Measurements from ENCODE around the gene DIS3L2. TPM values are rescaled to one million over a fixed set of nuclear protein-coding genes. Genes with fewer than 3 reads are reported as not detected.

The DIS3L2 gene
- total RNA-seq, 1 donor from 2014 or later: 34.3 TPM

DNA sequence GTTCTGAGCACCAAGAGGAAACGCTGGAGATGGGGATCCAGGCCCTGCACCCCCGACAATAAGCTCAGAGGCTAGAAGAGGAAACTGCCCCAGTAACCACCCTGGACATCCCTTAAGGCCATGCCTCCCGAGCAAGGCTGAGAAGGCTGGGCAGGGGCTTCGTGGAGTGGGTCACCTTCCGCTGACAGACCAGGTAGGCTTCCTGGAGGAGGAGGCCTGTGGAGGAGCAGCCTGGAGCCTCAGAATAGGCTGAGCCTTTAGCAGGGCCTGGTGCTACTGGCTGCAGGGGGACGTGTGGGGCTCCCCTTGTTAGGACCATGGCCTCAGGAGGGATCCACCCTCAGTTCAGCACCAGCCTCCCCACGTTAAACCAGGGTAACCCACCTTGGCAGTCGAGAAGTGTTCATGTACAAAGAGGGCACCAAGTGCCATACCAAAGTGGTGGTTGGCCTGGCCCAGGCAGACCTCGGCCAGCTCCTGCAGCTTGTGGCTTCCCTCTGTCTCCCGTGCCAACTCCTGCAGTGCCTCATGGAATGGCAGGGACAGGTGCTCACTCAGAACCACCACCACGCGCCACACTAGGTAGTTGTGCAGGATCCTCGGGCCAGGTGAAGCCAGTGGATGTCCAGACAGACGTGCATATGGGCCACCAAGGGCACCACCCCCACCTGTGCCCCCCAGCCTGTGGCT, 388.6 kb downstream of the DIS3L2 start:
- Mint-ChIP-seq H3K9me3 (ENCODE audit: unreplicated experiment) (no peaks in the 10 kb centered on the region), H3K27ac (ENCODE audit: unreplicated experiment) (no peak overlapping the region), H3K4me3 (ENCODE audit: unreplicated experiment) (no peak overlapping the region), H3K4me1 (ENCODE audit: unreplicated experiment) (no peaks in the 10 kb centered on the region), H3K36me3 (ENCODE audit: unreplicated experiment) (no peaks in the 10 kb centered on the region), H3K27me3 (ENCODE audit: unreplicated experiment) (peaks cover 5% of the 10 kb centered on the region)
- DNase-seq (ENCODE audit: extremely low spot score, unreplicated experiment): no peak
- TF ChIP-seq, protein P1, sequence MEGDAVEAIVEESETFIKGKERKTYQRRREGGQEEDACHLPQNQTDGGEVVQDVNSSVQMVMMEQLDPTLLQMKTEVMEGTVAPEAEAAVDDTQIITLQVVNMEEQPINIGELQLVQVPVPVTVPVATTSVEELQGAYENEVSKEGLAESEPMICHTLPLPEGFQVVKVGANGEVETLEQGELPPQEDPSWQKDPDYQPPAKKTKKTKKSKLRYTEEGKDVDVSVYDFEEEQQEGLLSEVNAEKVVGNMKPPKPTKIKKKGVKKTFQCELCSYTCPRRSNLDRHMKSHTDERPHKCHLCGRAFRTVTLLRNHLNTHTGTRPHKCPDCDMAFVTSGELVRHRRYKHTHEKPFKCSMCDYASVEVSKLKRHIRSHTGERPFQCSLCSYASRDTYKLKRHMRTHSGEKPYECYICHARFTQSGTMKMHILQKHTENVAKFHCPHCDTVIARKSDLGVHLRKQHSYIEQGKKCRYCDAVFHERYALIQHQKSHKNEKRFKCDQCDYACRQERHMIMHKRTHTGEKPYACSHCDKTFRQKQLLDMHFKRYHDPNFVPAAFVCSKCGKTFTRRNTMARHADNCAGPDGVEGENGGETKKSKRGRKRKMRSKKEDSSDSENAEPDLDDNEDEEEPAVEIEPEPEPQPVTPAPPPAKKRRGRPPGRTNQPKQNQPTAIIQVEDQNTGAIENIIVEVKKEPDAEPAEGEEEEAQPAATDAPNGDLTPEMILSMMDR (IDR thresholded peaks at IDR 0.05): no peak

DNA sequence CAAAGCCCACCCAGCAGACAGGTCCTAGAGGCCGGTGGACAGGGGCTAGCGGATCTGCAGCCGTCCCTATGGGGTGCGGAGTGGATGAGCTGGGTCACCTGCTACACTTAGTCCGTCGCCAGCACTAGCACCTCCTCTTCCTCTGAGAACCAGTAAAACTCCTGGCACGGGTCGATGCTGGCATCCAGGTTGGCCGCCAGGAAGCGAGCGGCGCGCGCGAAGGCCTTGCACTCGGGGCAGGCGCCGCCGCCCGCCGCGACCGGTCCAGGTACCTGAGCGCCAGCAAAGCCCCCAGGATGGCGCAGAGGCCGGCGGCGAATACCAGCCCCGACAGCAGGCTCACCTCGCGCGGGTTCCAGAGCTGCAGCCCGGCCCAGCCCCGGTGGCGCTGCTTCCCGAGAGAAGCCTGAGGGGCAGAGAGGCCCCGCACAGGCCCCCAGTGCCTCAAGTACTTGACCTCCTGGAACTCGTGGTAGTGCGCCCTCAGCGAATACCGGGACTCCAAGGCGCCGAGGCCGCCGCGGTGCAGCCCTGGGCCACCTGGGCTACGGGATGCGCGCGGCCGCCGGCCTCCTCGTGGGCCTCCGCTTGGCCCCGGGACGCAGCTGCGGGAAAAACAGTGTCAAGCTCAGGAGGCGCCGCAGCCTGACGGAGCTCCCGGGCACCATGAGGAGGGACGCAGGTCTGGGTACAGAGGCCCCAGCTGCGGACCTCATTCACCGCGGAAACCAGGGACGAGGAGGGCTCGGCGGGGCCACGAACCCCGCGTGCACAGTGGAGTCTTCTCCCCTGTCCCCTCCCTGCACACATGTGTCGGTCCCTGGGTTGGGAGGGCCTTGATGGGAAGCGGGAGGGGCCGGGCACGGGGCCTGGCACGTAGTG, 389.5 kb downstream of the DIS3L2 start:
- Mint-ChIP-seq H3K27me3 (ENCODE audit: unreplicated experiment) (peaks cover 5% of the 10 kb centered on the region), H3K36me3 (ENCODE audit: unreplicated experiment) (no peaks in the 10 kb centered on the region), H3K27ac (ENCODE audit: unreplicated experiment) (no peak overlapping the region), H3K4me3 (ENCODE audit: unreplicated experiment) (no peak overlapping the region), H3K9me3 (ENCODE audit: unreplicated experiment) (no peaks in the 10 kb centered on the region), H3K4me1 (ENCODE audit: unreplicated experiment) (no peaks in the 10 kb centered on the region)
- TF ChIP-seq, protein P1 (IDR thresholded peaks at IDR 0.05): no peak
- DNase-seq (ENCODE audit: extremely low spot score, unreplicated experiment): no peak

DNA sequence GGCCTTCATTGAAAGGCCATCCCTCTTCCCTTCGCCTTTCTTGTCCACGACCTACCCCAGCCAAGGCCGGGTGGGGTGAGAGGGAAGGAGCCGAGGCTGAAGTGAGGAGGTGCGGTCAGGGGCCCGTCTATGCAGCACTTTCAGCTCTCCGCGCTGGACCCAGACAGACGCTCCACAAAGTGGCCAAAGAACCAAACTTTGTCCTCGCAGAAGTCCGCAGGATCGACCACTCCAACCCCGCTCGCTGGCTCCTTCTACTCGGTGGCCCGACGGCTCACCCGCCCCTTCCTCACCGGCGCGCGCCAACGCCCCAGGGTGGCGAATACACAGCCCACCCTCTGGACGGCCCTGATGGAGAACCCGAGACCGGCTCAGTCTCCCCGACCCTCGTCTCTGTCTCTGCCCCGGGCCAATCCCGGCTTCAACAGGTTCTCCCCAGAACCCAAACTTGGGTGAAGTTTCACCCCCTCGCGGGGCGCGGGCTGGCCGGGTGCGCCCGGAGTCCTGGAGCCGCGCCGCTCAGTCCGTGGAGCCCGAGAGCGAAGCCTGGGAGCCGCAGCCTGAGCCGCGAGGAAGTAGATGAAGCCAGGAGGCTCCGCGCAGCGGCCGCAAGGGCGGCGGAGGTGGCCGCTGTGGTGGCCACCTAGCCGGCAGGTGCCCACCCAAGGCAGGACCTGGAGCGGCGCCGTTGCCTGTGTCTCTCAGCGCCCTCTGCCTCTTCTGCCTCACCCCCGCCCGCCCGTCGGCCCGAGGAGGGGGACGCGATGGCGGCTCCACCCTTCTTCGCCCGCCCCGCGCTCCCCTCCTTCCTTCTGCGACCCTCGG, 390.4 kb downstream of the DIS3L2 start:
- TF ChIP-seq, protein P1 (IDR thresholded peaks at IDR 0.05): no peak
- DNase-seq (ENCODE audit: extremely low spot score, unreplicated experiment): no peak
- Mint-ChIP-seq H3K9me3 (ENCODE audit: unreplicated experiment) (no peaks in the 10 kb centered on the region), H3K36me3 (ENCODE audit: unreplicated experiment) (peaks cover 3% of the 10 kb centered on the region), H3K4me3 (ENCODE audit: unreplicated experiment) (no peak overlapping the region), H3K27me3 (ENCODE audit: unreplicated experiment) (peaks cover 9% of the 10 kb centered on the region), H3K4me1 (ENCODE audit: unreplicated experiment) (no peaks in the 10 kb centered on the region), H3K27ac (ENCODE audit: unreplicated experiment) (no peak overlapping the region)

DNA sequence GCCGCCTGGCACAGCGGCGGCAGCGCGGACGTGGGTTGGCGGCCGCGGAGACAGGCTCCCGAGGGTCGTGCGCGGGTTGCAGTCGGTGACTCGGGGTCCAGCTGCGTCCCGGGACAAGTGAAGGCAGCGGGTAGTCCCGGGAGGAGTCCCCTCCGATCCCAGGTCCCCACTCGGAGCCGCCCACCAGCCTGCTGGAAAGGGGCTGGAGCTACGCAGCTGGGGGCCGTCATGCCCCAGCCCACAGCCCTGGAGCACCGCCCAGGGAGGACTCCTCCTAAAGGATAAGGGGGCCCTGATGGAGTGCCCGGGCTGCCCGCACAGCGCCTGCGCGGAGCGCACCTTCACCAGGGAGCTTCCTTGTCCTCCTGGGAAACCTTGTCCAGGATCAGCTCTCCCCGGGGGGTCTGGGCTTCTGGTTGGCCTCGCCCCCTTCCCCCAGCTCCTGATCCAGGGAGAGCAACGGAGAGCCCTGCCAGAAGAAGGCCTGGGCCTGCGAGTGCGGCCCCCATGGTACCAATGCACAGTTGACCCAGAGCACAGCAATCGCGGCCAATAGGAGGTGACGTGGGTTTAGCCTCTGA, 391.1 kb downstream of the DIS3L2 start:
- DNase-seq (ENCODE audit: extremely low spot score, unreplicated experiment): no peak
- peaks cover 8% of the 10 kb centered on the region for H3K27me3 Mint-ChIP-seq (ENCODE audit: unreplicated experiment)
- peaks cover 3% of the 10 kb centered on the region for H3K36me3 Mint-ChIP-seq (ENCODE audit: unreplicated experiment)
- H3K4me1 Mint-ChIP-seq (ENCODE audit: unreplicated experiment): no peaks in the 10 kb centered on the region
- H3K27ac Mint-ChIP-seq (ENCODE audit: unreplicated experiment): no peak overlapping the region
- TF ChIP-seq, protein P1 (IDR thresholded peaks at IDR 0.05): no peak
- no peaks in the 10 kb centered on the region for H3K9me3 Mint-ChIP-seq (ENCODE audit: unreplicated experiment)
- no peak overlapping the region for H3K4me3 Mint-ChIP-seq (ENCODE audit: unreplicated experiment)
